Neural crest cell (in vitro differentiated cells): Measurements from ENCODE around the gene ABITRAM. TPM values are rescaled to one million over a fixed set of nuclear protein-coding genes. Genes with fewer than 3 reads are reported as not detected.

ENCODE experiments used
- DNase-seq: peaks from one replicate; pipeline ENCODE4 v3.0.0; 2021; ENCODE audit warnings: low read depth, mixed read lengths, low spot score
- H3K27ac Mint-ChIP-seq: one replicate; pipeline ENCODE4 v1.8.0; 2021; ENCODE audit warnings: mild to moderate bottlenecking, mixed read lengths; ENCODE audit not compliant: unreplicated experiment
- H3K27me3 Mint-ChIP-seq: 2 replicates; pipeline ENCODE4 v1.8.0; 2021; ENCODE audit warnings: low read depth, mild to moderate bottlenecking, mixed read lengths
- H3K36me3 Mint-ChIP-seq: 2 replicates; pipeline ENCODE4 v1.8.0; 2021; ENCODE audit warnings: low read depth, mild to moderate bottlenecking, mixed read lengths
- H3K4me1 Mint-ChIP-seq: 2 replicates; pipeline ENCODE4 v1.8.0; 2021; ENCODE audit warnings: mixed read lengths
- H3K4me3 Mint-ChIP-seq: one replicate; pipeline ENCODE4 v1.8.0; 2021; ENCODE audit warnings: mild to moderate bottlenecking, mixed read lengths
- H3K9me3 Mint-ChIP-seq: 2 replicates; pipeline ENCODE4 v1.8.0; 2021; ENCODE audit warnings: mixed read lengths
- total RNA-seq: library from RNA; stranded (reverse); gene quantifications from 2 replicates; pipeline ENCODE4 v1.2.1, GENCODE V29; 2021
- TF ChIP-seq, protein P1 (sequence below): fragments of 200-600 bp; sonication (generic); conservative IDR thresholded peaks from 2 replicates; pipeline ENCODE4 v1.5.0; 2021; ENCODE audit warnings: antibody characterized with exemption, mild to moderate bottlenecking

Gene ABITRAM
- total RNA-seq, 1 donor from 2014 or later = 14.1 TPM

DNA sequence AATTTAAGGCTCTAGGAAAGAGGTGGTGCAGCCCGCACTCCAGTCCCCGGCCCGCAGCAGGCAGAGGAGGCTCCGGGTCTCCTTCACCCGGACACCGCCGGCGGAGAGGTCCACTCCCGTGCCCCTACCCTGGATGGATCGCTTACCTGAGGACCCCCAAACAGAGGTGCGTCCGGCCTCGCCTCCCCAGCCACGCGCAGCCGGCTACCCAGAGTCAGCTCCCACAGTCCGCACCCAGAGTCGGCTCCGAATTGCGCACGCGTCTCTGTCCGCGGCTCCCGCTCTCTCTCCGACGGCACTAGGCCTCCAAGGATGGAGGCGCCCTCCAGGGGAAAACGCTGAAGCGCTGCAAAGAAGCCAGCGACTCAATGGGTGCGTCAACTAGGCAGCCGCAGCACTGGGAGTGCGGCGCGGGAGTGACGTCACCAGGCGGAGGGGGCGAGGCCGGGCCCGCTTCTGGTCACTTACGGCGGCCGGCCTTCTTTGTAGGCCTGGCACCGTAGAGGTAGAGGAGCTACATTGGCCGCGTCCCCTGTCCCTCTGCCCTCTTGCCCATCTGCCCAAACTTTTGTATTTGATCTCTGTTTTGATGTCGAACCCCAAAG is 380 bp upstream of the ABITRAM start, which contains the start of gene ELP1:
ELP1 (minus strand) TSS at position 407 of the 605 bp plus-strand sequence. CDS start 2,978 bp downstream, outside the sequence.
- no peaks in the 10 kb centered on the region for H3K9me3 Mint-ChIP-seq
- H3K36me3 Mint-ChIP-seq = no peaks in the 10 kb centered on the region
- peak within 1 kb of the TSS; percentile 98 for H3K27ac Mint-ChIP-seq
- H3K27me3 Mint-ChIP-seq = no peaks in the 10 kb centered on the region
- TF ChIP-seq, protein P1, sequence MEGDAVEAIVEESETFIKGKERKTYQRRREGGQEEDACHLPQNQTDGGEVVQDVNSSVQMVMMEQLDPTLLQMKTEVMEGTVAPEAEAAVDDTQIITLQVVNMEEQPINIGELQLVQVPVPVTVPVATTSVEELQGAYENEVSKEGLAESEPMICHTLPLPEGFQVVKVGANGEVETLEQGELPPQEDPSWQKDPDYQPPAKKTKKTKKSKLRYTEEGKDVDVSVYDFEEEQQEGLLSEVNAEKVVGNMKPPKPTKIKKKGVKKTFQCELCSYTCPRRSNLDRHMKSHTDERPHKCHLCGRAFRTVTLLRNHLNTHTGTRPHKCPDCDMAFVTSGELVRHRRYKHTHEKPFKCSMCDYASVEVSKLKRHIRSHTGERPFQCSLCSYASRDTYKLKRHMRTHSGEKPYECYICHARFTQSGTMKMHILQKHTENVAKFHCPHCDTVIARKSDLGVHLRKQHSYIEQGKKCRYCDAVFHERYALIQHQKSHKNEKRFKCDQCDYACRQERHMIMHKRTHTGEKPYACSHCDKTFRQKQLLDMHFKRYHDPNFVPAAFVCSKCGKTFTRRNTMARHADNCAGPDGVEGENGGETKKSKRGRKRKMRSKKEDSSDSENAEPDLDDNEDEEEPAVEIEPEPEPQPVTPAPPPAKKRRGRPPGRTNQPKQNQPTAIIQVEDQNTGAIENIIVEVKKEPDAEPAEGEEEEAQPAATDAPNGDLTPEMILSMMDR = no peak
- H3K4me1 Mint-ChIP-seq = peaks cover 30% of the 10 kb centered on the region
- DNase-seq = peak; percentile 91
- peak within 1 kb of the TSS; percentile 100 for H3K4me3 Mint-ChIP-seq

DNA sequence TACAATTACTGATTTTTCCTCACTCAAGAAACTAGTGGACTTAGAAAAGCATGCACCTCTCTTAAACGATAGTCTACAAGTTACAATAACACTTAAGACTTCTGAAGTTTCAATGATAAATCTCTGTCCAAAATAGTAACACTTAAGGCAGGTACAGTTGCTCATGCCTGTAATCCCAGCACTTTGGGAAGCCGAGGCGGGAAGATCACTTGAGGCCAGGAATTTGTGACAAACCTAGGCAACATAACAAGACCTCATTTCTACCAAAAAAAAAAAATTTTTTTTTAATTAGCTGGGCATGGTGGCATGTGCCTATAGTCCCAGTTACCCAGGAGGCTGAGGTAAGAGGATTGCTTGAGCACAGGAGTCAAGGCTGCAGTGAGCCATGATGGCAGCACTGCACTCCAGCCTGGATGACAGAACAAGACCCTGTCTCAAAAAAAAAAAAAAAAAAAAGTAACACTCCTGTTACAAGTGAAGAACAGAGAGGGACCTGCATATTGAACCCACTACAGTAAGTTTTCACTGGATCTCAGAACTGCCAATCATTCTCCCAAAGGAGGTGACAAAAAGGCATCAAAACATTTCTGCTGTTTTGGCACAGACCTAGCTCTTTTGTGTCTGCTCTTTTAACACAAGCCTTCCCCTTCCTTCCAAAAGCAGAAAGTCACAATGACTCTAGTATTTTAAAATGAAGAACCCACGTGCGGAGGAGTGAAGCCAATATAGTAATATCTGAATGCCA is 3.5 kb downstream of the ABITRAM start:
- TF ChIP-seq, protein P1 = no peak
- H3K27me3 Mint-ChIP-seq = no peaks in the 10 kb centered on the region

GRCh38 chr9:108939975-108940374 is 5.8 kb downstream of the ABITRAM start:
- peaks cover 5% of the 10 kb centered on the region for H3K4me1 Mint-ChIP-seq
- no peak for DNase-seq
- no peaks in the 10 kb centered on the region for H3K27me3 Mint-ChIP-seq
- H3K27ac Mint-ChIP-seq = no peak overlapping the region
- no peak overlapping the region for H3K4me3 Mint-ChIP-seq
- TF ChIP-seq, protein P1 = no peak
- H3K36me3 Mint-ChIP-seq = no peaks in the 10 kb centered on the region
- H3K9me3 Mint-ChIP-seq = no peaks in the 10 kb centered on the region

More for the DNA sequence above, 3.5 kb downstream of the ABITRAM start:
- no peak overlapping the region for H3K27ac Mint-ChIP-seq
- DNase-seq = no peak
- peak overlapping the region; percentile 1 for H3K4me3 Mint-ChIP-seq
- H3K36me3 Mint-ChIP-seq = no peaks in the 10 kb centered on the region
- no peaks in the 10 kb centered on the region for H3K9me3 Mint-ChIP-seq
- H3K4me1 Mint-ChIP-seq = peaks cover 18% of the 10 kb centered on the region

- Mint-ChIP-seq H3K27ac (no peak overlapping the region), H3K27me3 (no peaks in the 10 kb centered on the region), H3K9me3 (no peaks in the 10 kb centered on the region), H3K4me1 (no peaks in the 10 kb centered on the region), H3K36me3 (peaks cover 10% of the 10 kb centered on the region), H3K4me3 (no peak overlapping the region)
- no peak for DNase-seq
- TF ChIP-seq, protein P1 = no peak
These were observed 16.0 kb downstream of the ABITRAM start for GRCh38 chr9:108950168-108950567.

GRCh38 chr9:108951578-108951977 is 17.4 kb downstream of the ABITRAM start:
- TF ChIP-seq, protein P1 = no peak
- Mint-ChIP-seq H3K4me3 (no peak overlapping the region), H3K27me3 (no peaks in the 10 kb centered on the region), H3K9me3 (no peaks in the 10 kb centered on the region), H3K4me1 (no peaks in the 10 kb centered on the region), H3K36me3 (peaks cover 10% of the 10 kb centered on the region), H3K27ac (no peak overlapping the region)
- no peak for DNase-seq
